ENCODE results near the gene KIAA0513. TPM values are rescaled to one million over a fixed set of nuclear protein-coding genes. Genes with fewer than 3 reads are reported as not detected.

KIAA0513 gene
- total and polyA plus RNA-seq, 10 of the 15 experiments (the other 5 are each of a cell fraction or from before 2014, with no cell fraction given) = 0.14 to 5.8 (median 2.0) TPM

DNA sequence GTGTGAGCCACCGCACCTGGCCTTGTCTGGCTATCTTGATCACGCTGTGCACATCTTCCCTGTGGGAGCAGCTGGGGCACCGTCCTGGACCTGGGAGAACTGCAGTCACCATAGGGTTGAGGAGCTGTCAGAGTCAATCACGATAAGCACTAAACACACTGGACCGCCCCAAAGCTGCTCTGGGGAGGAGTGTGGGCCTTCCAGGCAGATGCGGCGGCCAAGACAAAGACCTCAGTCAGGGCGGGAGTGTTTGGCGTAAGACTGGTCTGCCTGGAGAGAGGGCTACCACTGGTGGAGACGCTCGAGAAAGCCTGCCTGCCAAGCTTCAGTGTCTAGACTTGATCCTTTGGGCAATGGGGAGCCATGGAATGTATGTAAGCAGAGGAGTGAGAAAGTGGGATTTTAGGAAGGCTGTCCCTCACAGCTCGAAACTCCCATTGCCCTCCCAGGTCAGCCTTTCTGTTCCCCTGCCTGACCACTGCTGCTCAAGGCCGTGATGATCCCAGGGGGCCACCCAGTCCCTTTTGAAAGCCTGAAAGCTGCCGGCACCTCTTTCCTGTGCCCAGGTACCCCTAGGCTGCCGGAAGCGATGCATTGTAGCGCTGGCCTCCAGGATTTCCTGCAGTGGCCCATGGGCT, 114.0 kb downstream of the KIAA0513 start (continued):
- no peak for TF ChIP-seq EED (IDR thresholded peaks at IDR 0.05; ENCODE audit: low read depth)
- no peak for TF ChIP-seq IKZF2 (IDR thresholded peaks at IDR 0.05)
- no peak for TF ChIP-seq SMAD5 (IDR thresholded peaks at IDR 0.05; ENCODE audit: low read depth)
- no peak for TF ChIP-seq SRF (IDR thresholded peaks at IDR 0.05; ENCODE audit: low read depth in 2 of 2, low read length in 2 of 2)
- no peak for TF ChIP-seq ZNF217 (IDR thresholded peaks at IDR 0.05)
- TF ChIP-seq JUND (IDR thresholded peaks at IDR 0.05; ENCODE audit: low read depth, low read length) = no peak
- TF ChIP-seq MEF2B (IDR thresholded peaks at IDR 0.05; ENCODE audit: partially characterized antibody, poor library complexity, severe bottlenecking) = no peak
- TF ChIP-seq TARDBP (IDR thresholded peaks at IDR 0.05; ENCODE audit: borderline replicate concordance) = no peak
- TF ChIP-seq NFXL1 (IDR thresholded peaks at IDR 0.05; ENCODE audit: borderline replicate concordance) = no peak
- no peak for TF ChIP-seq LARP7 (IDR thresholded peaks at IDR 0.05)
- no peak for TF ChIP-seq WRNIP1 (IDR thresholded peaks at IDR 0.05; ENCODE audit: borderline replicate concordance, low read depth, low read length)
- TF ChIP-seq JUNB (IDR thresholded peaks at IDR 0.05) = no peak

DNA sequence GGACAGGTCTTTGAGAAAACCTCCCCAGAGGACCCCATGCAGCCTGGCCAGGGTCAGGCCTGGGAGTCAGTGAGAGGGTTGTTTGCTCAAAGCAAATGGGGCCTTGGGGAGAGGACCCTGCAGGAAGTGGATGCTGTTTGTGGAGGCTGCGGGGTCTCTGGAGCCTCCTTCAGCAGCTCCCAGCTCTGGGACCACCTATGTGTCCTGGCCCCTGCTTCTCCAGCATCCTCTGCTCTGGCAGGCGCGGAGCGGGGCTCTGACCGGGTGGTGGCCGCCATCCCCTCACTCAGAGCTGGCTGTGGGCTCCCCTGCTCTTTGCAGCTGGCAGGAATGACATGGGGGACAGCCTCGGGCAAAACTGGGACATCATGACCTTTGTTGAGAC, 114.5 kb downstream of the KIAA0513 start:
- no TSS peak for BruUV-seq (replicated peaks)
- no peak for FAIRE-seq
- no peak for DNase-seq (ENCODE audit: low read depth, low spot score)
- H3K4me1 ChIP-seq (ENCODE audit: control insufficient read depth, insufficient read depth, low read length) = peaks cover 4% of the 10 kb centered on the region; the same call in 1 of the 2 replicates
- no peak overlapping the region for H3K4me3 ChIP-seq
- no peaks in the 10 kb centered on the region for H4K20me1 ChIP-seq (ENCODE audit: control insufficient read depth, insufficient read depth)
- no peaks in the 10 kb centered on the region for H3K9me3 ChIP-seq (replicated peaks; ENCODE audit: control insufficient read depth, insufficient read depth, low read length)
- H3K4me2 ChIP-seq (ENCODE audit: control insufficient read depth, insufficient read depth) = no peak overlapping the region
- ATAC-seq = no peak
- ChIA-PET RAD21 (ENCODE audit: unreplicated experiment) (no interaction called here), SMC1A (ENCODE audit: uncharacterized antibody, unreplicated experiment) (interaction anchor here (1.8 kb wide), 1 partner anchor 17 kb away, joined by 4 read pairs; no protein-coding TSS in a partner anchor), CTCF (no interaction called here), POLR2A (interaction anchor here (1.6 to 2.8 kb wide), 2 partner anchors 10 to 16 kb away, joined by 3 to 7 read pairs; no protein-coding TSS in a partner anchor)
- no peak overlapping the region for H2AFZ ChIP-seq (ENCODE audit: control insufficient read depth, low read depth, low read length)
- intact Hi-C loops (cut with micrococcal nuclease; ENCODE audit: unreplicated experiment) (no loop called here), in situ Hi-C loops (cut with MboI) (no loop called here)
- H3K36me3 ChIP-seq (ENCODE audit: control insufficient read depth in 2 of 2, insufficient read depth in 2 of 2, low read length in 1 of 2) = no peaks in the 10 kb centered on the region
- no peaks in the 10 kb centered on the region for H3K27me3 ChIP-seq (replicated peaks in 1 of 2; ENCODE audit: control insufficient read depth in 2 of 2, insufficient read depth in 2 of 2, low read length in 1 of 2)
- no peak overlapping the region for H3K27ac ChIP-seq (ENCODE audit: control insufficient read depth, insufficient read depth)
- no peak for TF ChIP-seq ASH2L (IDR thresholded peaks at IDR 0.05; ENCODE audit: borderline replicate concordance, low read depth)
- no peak for TF ChIP-seq SMC3 (IDR thresholded peaks at IDR 0.05; ENCODE audit: borderline replicate concordance, low read length)
- TF ChIP-seq MEF2A (IDR thresholded peaks at IDR 0.05; ENCODE audit: insufficient read depth, low read depth, low read length) = no peak
- no peak for TF ChIP-seq SMAD1 (IDR thresholded peaks at IDR 0.05; ENCODE audit: low read depth, partially characterized antibody)
- no peak for TF ChIP-seq NFIC (IDR thresholded peaks at IDR 0.05; ENCODE audit: low read depth, low read length)
- TF ChIP-seq CBX3 (IDR thresholded peaks at IDR 0.05; ENCODE audit: borderline replicate concordance, low read depth) = no peak
- 69% methylated on average over 7 of the region's 7 CpGs for WGBS (ENCODE audit: insufficient coverage, insufficient replicate concordance, low lambda C conversion rate, missing lambda C conversion rate)
- no peak overlapping the region for H3K9ac ChIP-seq (ENCODE audit: control insufficient read depth, insufficient read depth, low read length)
- H3K79me2 ChIP-seq (ENCODE audit: control insufficient read depth, insufficient read depth, low read length) = no peaks in the 10 kb centered on the region

Data from GM12878 (cell line).